ENCODE data around the gene CCDC83. TPM values are rescaled to one million over a fixed set of nuclear protein-coding genes. Genes with fewer than 3 reads are reported as not detected.

Gene CCDC83
- polyA plus RNA-seq (2012; ENCODE audit: insufficient read depth, insufficient read length) = not detected

- DNase-seq (ENCODE audit: low read depth, low spot score) = no peak
- peak within 1 kb of the TSS; percentile 41 for H3K4me3 ChIP-seq (ENCODE audit: low read length)
Observed at GRCh38 chr11:85855341-85855656, at the start of gene CCDC83. Gene CCDC83, plus strand, starts transcription at chr11:85855383. Its CDS starts 9,741 bp downstream, at chr11:85865124.

GRCh38 chr11:85805387-85805786 is 49.8 kb upstream of the CCDC83 start:
- DNase-seq (ENCODE audit: low read depth, low spot score) = no peak
- no peak overlapping the region for H3K4me3 ChIP-seq (ENCODE audit: low read length)

- no peak for DNase-seq (ENCODE audit: low read depth, low spot score)
- H3K4me3 ChIP-seq (ENCODE audit: low read length) = no peak overlapping the region
Observed at GRCh38 chr11:85806016-85806415, 49.2 kb upstream of the CCDC83 start.

- DNase-seq (ENCODE audit: low read depth, low spot score) = no peak
- H3K4me3 ChIP-seq (ENCODE audit: low read length) = no peak overlapping the region
Observed at GRCh38 chr11:85806876-85807275, 48.3 kb upstream of the CCDC83 start.

GRCh38 chr11:85809191-85809590 is 46.0 kb upstream of the CCDC83 start:
- DNase-seq (ENCODE audit: low read depth, low spot score) = no peak
- no peak overlapping the region for H3K4me3 ChIP-seq (ENCODE audit: low read length)

- no peak overlapping the region for H3K4me3 ChIP-seq (ENCODE audit: low read length)
- DNase-seq (ENCODE audit: low read depth, low spot score) = no peak
Observed at GRCh38 chr11:85809863-85810262, 45.3 kb upstream of the CCDC83 start.

GRCh38 chr11:85810521-85810870 is 44.7 kb upstream of the CCDC83 start:
- no peak for DNase-seq (ENCODE audit: low read depth, low spot score)
- no peak overlapping the region for H3K4me3 ChIP-seq (ENCODE audit: low read length)

GRCh38 chr11:85810871-85811611 is 44.1 kb upstream of the CCDC83 start, which contains the start of gene SYTL2:
Gene SYTL2, minus strand, starts transcription at chr11:85811141. Its CDS starts 53,416 bp downstream, at chr11:85757725.
- DNase-seq (ENCODE audit: low read depth, low spot score) = no peak
- H3K4me3 ChIP-seq (ENCODE audit: low read length) = no peak within 1 kb of the TSS

- no peak for DNase-seq (ENCODE audit: low read depth, low spot score)
- H3K4me3 ChIP-seq (ENCODE audit: low read length) = no peak overlapping the region
Observed at GRCh38 chr11:85811624-85812023, 43.6 kb upstream of the CCDC83 start.

GRCh38 chr11:85813721-85814120 is 41.5 kb upstream of the CCDC83 start:
- no peak for DNase-seq (ENCODE audit: low read depth, low spot score)
- no peak overlapping the region for H3K4me3 ChIP-seq (ENCODE audit: low read length)

- no peak overlapping the region for H3K4me3 ChIP-seq (ENCODE audit: low read length)
- no peak for DNase-seq (ENCODE audit: low read depth, low spot score)
Observed at GRCh38 chr11:85815186-85815931, 39.8 kb upstream of the CCDC83 start.

GRCh38 chr11:85819441-85819840 is 35.7 kb upstream of the CCDC83 start:
- no peak overlapping the region for H3K4me3 ChIP-seq (ENCODE audit: low read length)
- no peak for DNase-seq (ENCODE audit: low read depth, low spot score)

GRCh38 chr11:85821636-85822035 is 33.5 kb upstream of the CCDC83 start:
- no peak for DNase-seq (ENCODE audit: low read depth, low spot score)
- H3K4me3 ChIP-seq (ENCODE audit: low read length) = no peak overlapping the region

GRCh38 chr11:85822814-85823213 is 32.4 kb upstream of the CCDC83 start:
- no peak for DNase-seq (ENCODE audit: low read depth, low spot score)
- no peak overlapping the region for H3K4me3 ChIP-seq (ENCODE audit: low read length)

GRCh38 chr11:85823816-85824215 is 31.4 kb upstream of the CCDC83 start:
- DNase-seq (ENCODE audit: low read depth, low spot score) = peak; percentile 90
- H3K4me3 ChIP-seq (ENCODE audit: low read length) = no peak overlapping the region

- H3K4me3 ChIP-seq (ENCODE audit: low read length) = no peak overlapping the region
- DNase-seq (ENCODE audit: low read depth, low spot score) = no peak
Observed at GRCh38 chr11:85825616-85826015, 29.6 kb upstream of the CCDC83 start.

- no peak overlapping the region for H3K4me3 ChIP-seq (ENCODE audit: low read length)
- DNase-seq (ENCODE audit: low read depth, low spot score) = peak; percentile 8
Observed at GRCh38 chr11:85826116-85826855, 28.9 kb upstream of the CCDC83 start.

GRCh38 chr11:85827748-85828639 is 27.2 kb upstream of the CCDC83 start:
- DNase-seq (ENCODE audit: low read depth, low spot score) = no peak
- no peak overlapping the region for H3K4me3 ChIP-seq (ENCODE audit: low read length)

- DNase-seq (ENCODE audit: low read depth, low spot score) = no peak
- no peak overlapping the region for H3K4me3 ChIP-seq (ENCODE audit: low read length)
Observed at GRCh38 chr11:85828640-85828978, 26.6 kb upstream of the CCDC83 start.
